Endothelial cell of umbilical vein (primary cell): Measurements from ENCODE around the gene PSTPIP1. TPM values are rescaled to one million over a fixed set of nuclear protein-coding genes. Genes with fewer than 3 reads are reported as not detected.
A peak's percentile ranks its signal among the peaks of the same experiment; 100 is the strongest.

Source experiments
- BruUV-seq: library from RNA; stranded (reverse); fragments of 400-500 nt; replicated peaks from 2 replicates; lab custom pipeline; 2021; lab: Mats Ljungman, UMichigan
- CTCF ChIA-PET: fragments of 300-600, 350-600 bp; sonication (Branson Sonifier 250); formaldehyde crosslinking; loops from one replicate; lab custom pipeline; 2021; ENCODE audit warnings: antibody characterized with exemption, inconsistent platforms; lab: Charles Lee
- POLR2A ChIA-PET: fragments of 300-600, 350-600 bp; sonication (Branson Sonifier 250); formaldehyde crosslinking; loops from one replicate; lab custom pipeline; 2021; ENCODE audit warnings: antibody characterized with exemption, inconsistent platforms; lab: Charles Lee
- DNase-seq: peaks from one replicate; pipeline ENCODE4 v3.0.0-alpha.2; 2011; ENCODE audit warnings: low read depth, low spot score
- FAIRE-seq: peaks from 2 replicates; lab custom pipeline; 2011; peaks lifted over from hg19 to GRCh38; lab: Jason Lieb, UNC
- H2AFZ ChIP-seq: 2 replicates; pipeline ENCODE4 v1.6.0; 2012; ENCODE audit warnings: low read depth, low read length, control low read depth, inconsistent platforms
- H3K27ac ChIP-seq: 2 replicates; pipeline ENCODE4 v1.5.1; 2011; ENCODE audit warnings: low read depth, mild to moderate bottlenecking, control low read depth, low read length, moderate library complexity; ENCODE audit not compliant: insufficient read depth
- H3K27me3 ChIP-seq, 2 experiments: 2 replicates each; pipeline versions ENCODE4 v1.6.0 to v1.6.1; 2011; ENCODE audit warnings: low read length in 2 of 2, mixed read lengths in 1 of 2; ENCODE audit not compliant: control insufficient read depth in 2 of 2, insufficient read depth in 2 of 2
- H3K36me3 ChIP-seq, 2 experiments: 2 replicates in 1 of 2; 3 replicates in 1 of 2; pipeline ENCODE4 v1.5.1; 2011; ENCODE audit warnings: low read length in 2 of 2, mild to moderate bottlenecking in 1 of 2, moderate library complexity in 1 of 2; ENCODE audit not compliant: control insufficient read depth in 2 of 2, insufficient read depth in 2 of 2; ENCODE audit errors: extremely low read depth in 1 of 2
- H3K4me1 ChIP-seq: 3 replicates; pipeline ENCODE4 v1.5.1; 2011; ENCODE audit warnings: mild to moderate bottlenecking, low read length; ENCODE audit not compliant: control insufficient read depth, insufficient read depth; ENCODE audit errors: extremely low read depth
- H3K4me2 ChIP-seq: 2 replicates; pipeline ENCODE4 v1.6.1; 2011; ENCODE audit warnings: low read length, control low read depth, mixed read lengths; ENCODE audit not compliant: insufficient read depth
- H3K4me3 ChIP-seq, 3 experiments: fragments of 200-600 bp in 1 of 3; sonication (generic), shearing (Covaris generic) in 1 of 3; replicated peaks in 1 of 3; 2 replicates each; pipeline ENCODE4 v1.5.1; 2011 to 2016; ENCODE audit warnings: control low read depth in 3 of 3, low read length in 3 of 3, mild to moderate bottlenecking in 2 of 3, inconsistent platforms in 1 of 3, low read depth in 1 of 3, moderate library complexity in 1 of 3; ENCODE audit not compliant: insufficient read depth in 1 of 3
- H3K79me2 ChIP-seq: 2 replicates; pipeline ENCODE4 v1.6.0; 2012; ENCODE audit warnings: low read length, inconsistent platforms; ENCODE audit not compliant: control insufficient read depth, insufficient read depth
- H3K9ac ChIP-seq: replicated peaks from 2 replicates; pipeline ENCODE3; 2011; ENCODE audit warnings: low read length, control low read depth; ENCODE audit not compliant: insufficient read depth; ENCODE audit errors: extremely low read depth
- H3K9me1 ChIP-seq: replicated peaks from 3 replicates; pipeline ENCODE4 v1.6.0; 2011; ENCODE audit warnings: mild to moderate bottlenecking, low read length; ENCODE audit not compliant: control insufficient read depth, insufficient read depth; ENCODE audit errors: extremely low read depth
- H3K9me3 ChIP-seq: replicated peaks from 2 replicates; pipeline ENCODE4 v1.5.1; 2012; ENCODE audit warnings: low read length, inconsistent platforms; ENCODE audit not compliant: control insufficient read depth, insufficient read depth
- H4K20me1 ChIP-seq: replicated peaks from 2 replicates; pipeline ENCODE3; 2011; ENCODE audit warnings: mild to moderate bottlenecking, low read length; ENCODE audit not compliant: control insufficient read depth, insufficient read depth; ENCODE audit errors: extremely low read depth
- EZH2 ChIP-seq: IDR thresholded peaks from 2 replicates; pipeline ENCODE4 v1.6.1; 2012; ENCODE audit warnings: borderline replicate concordance, low read depth, mild to moderate bottlenecking, moderate library complexity, low read length, inconsistent platforms; ENCODE audit not compliant: severe bottlenecking
- GATA2 ChIP-seq: IDR thresholded peaks from 2 replicates; pipeline ENCODE4 v1.7.0; 2011; ENCODE audit warnings: low read depth, mild to moderate bottlenecking, moderate library complexity, mixed read lengths, low read length; ENCODE audit not compliant: insufficient read length, insufficient read depth
- POLR2AphosphoS5 ChIP-seq: IDR thresholded peaks from 2 replicates; pipeline ENCODE4 v1.6.1; 2012; ENCODE audit warnings: low read depth, mild to moderate bottlenecking, control low read depth, low read length, moderate library complexity; ENCODE audit not compliant: insufficient read depth
- dilution Hi-C: fragments of 300-500 bp; cut with MboI; formaldehyde crosslinking; loops from one replicate; pipeline ENCODE4 v1.15.0; 2019; ENCODE audit warnings: low sequenced_read_pairs; ENCODE audit not compliant: extremely low pct_ligation_motif_present
- intact Hi-C: fragments of 100-400 bp; cut with micrococcal nuclease; formaldehyde crosslinking; loops from one replicate; pipeline ENCODE4 v1.10.0; 2022
- polyA plus RNA-seq, 4 experiments: library from polyadenylated mRNA; depleted of rRNA in 3 of 4; stranded (reverse) in 3 of 4; unstranded in 1 of 4; fragments of >200 nt; gene quantifications; 2 replicates each; pipeline versions ENCODE4 v1.2.1 to v1.2.3, GENCODE V29; 2011 to 2012; ENCODE audit warnings: missing spikeins in 1 of 4
- total RNA-seq: library from RNA; stranded (reverse); gene quantifications from 2 replicates; pipeline ENCODE4 v1.2.3, GENCODE V29; 2021
- TF ChIP-seq, protein P1 (sequence below), 2 donors: IDR thresholded peaks; 1 replicate in 1 of 2; 2 replicates in 1 of 2; pipeline ENCODE4 v1.5.1; 2011; ENCODE audit warnings: low read length in 2 of 2, mild to moderate bottlenecking in 2 of 2, moderate library complexity in 2 of 2, control low read depth in 1 of 2, inconsistent platforms in 1 of 2, low read depth in 1 of 2; ENCODE audit not compliant: insufficient read depth in 1 of 2; ENCODE audit errors: extremely low read depth in 1 of 2

The PSTPIP1 gene
- total and polyA plus RNA-seq, 2 donors (not counting 3 experiments of a cell fraction or from before 2014, with no cell fraction given): not detected

DNA sequence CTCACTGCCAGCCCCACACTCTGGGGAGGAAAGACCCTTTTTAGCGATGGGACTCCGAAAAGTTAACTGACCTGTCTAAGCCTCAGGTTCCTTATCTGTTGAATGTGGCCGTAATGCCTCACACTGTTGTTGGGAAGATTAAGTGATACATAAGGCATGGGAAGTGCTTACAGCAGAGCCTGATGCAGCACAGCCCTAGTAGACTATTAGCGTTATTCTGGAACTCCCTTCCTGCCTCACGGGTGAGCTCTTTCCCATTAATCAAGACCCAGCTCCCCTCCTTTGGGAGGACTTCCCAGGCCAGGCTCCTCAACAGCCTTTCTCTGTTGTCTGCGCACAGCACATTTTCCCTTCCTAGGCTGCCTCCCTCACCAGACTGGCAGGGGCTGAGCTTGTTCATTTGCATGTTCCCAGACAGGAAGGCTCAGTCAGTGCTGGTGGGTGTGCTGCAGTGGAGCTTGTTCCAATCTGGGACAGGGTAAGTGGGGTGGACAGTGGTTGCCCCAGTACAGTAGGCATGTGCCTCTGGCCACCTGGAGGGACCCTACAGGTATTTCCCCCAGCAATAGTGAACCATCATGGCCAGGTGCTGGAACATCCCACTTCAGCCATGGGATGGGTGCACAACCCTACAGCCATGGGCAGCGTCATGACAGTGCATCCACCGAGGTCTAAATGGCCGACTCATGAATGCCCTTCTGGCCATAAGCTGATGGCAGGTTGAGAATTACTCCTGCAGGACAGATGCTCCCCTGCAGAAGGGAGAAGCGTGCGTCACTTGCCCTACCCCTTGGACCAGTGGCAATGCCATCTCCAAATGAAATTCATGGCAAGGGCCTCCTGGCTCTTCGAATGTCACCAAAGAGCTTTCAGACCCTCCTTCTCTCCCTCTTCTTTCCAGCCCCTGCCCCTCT, 5.8 kb upstream of the PSTPIP1 start:
- CTCF ChIA-PET: interaction anchor here (0.6 to 1.7 kb wide), 4 partner anchors 9 to 25 kb away, joined by 3 to 9 read pairs (median 4); no protein-coding TSS in a partner anchor
- POLR2A ChIA-PET: no interaction called here
- no peak for TF ChIP-seq GATA2
- no peak for TF ChIP-seq EZH2

DNA sequence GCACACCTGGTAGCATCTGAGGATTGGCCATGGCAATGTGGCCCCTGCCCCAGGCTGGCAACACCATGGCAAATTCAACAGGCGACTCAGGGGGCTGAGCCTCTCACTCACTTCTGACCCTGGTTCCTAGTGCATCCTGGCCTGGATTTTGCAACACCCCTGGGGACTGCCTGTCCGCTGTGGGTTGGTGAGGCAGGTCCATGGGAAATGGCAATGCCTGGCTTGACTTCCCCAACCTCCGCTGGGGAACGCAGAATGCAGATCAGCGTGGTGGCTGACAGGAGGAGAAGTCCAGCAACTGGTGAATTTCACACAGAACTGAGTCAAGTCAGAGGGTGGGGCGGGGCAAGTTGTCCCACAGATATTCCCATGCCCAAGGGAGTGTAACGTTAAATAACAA, 3.9 kb upstream of the PSTPIP1 start:
- Histone ChIP-seq H4K20me1 (no peaks in the 10 kb centered on the region), H3K36me3 (no peaks in the 10 kb centered on the region), H3K4me1 (peaks cover 1% of the 10 kb centered on the region), H2AFZ (no peak overlapping the region), H3K9ac (no peak overlapping the region), H3K27ac (no peak overlapping the region), H3K9me3 (no peaks in the 10 kb centered on the region), H3K79me2 (no peaks in the 10 kb centered on the region), H3K4me3 (no peak overlapping the region), H3K9me1 (no peaks in the 10 kb centered on the region), H3K4me2 (no peak overlapping the region), H3K27me3 (peaks cover 0 to 2% of the 10 kb centered on the region in 2 experiments)
- FAIRE-seq: no peak
- dilution Hi-C loops: no loop called here
- no peak for DNase-seq
- TF ChIP-seq POLR2AphosphoS5: no peak
- TF ChIP-seq, protein P1, sequence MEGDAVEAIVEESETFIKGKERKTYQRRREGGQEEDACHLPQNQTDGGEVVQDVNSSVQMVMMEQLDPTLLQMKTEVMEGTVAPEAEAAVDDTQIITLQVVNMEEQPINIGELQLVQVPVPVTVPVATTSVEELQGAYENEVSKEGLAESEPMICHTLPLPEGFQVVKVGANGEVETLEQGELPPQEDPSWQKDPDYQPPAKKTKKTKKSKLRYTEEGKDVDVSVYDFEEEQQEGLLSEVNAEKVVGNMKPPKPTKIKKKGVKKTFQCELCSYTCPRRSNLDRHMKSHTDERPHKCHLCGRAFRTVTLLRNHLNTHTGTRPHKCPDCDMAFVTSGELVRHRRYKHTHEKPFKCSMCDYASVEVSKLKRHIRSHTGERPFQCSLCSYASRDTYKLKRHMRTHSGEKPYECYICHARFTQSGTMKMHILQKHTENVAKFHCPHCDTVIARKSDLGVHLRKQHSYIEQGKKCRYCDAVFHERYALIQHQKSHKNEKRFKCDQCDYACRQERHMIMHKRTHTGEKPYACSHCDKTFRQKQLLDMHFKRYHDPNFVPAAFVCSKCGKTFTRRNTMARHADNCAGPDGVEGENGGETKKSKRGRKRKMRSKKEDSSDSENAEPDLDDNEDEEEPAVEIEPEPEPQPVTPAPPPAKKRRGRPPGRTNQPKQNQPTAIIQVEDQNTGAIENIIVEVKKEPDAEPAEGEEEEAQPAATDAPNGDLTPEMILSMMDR (IDR thresholded peaks at IDR 0.05; ENCODE audit: extremely low read depth in 1 of 2, insufficient read depth in 1 of 2, low read depth in 1 of 2, low read length in 2 of 2): no peak
- ChIA-PET CTCF (interaction anchor here (0.8 kb wide), 2 partner anchors 14 to 18 kb away, joined by 3 read pairs; no protein-coding TSS in a partner anchor), POLR2A (no interaction called here)
- intact Hi-C loops: no loop called here
- no TSS peak for BruUV-seq

More for the DNA sequence above, 5.8 kb upstream of the PSTPIP1 start:
- DNase-seq: no peak
- Histone ChIP-seq H3K9me1 (no peaks in the 10 kb centered on the region), H3K9ac (no peak overlapping the region), H3K4me3 (no peak overlapping the region), H3K79me2 (no peaks in the 10 kb centered on the region), H3K4me2 (no peak overlapping the region), H3K27me3 (peaks cover 0 to 2% of the 10 kb centered on the region in 2 experiments), H3K4me1 (no peaks in the 10 kb centered on the region), H3K9me3 (no peaks in the 10 kb centered on the region), H4K20me1 (no peaks in the 10 kb centered on the region), H2AFZ (peak overlapping the region; percentile 19), H3K27ac (no peak overlapping the region), H3K36me3 (no peaks in the 10 kb centered on the region)
- no peak for FAIRE-seq
- BruUV-seq: no TSS peak
- dilution Hi-C loops: no loop called here
- intact Hi-C loops: no loop called here
